Heart left ventricle (tissue), 16 donors: ENCODE results near the gene MIDN. TPM values are rescaled to one million over a fixed set of nuclear protein-coding genes. Genes with fewer than 3 reads are reported as not detected.

Source experiments
- ATAC-seq, 4 donors: fragments of 200-7000 bp; cut with Tn5 transposase; one replicate each; pipeline ENCODE4 v1.9.1; 2020 to 2022; ENCODE audit warnings: moderate library complexity in 4 of 4, mild to moderate bottlenecking in 3 of 4, moderate number of reproducible peaks in 1 of 4
- DNase-seq, 5 donors: peaks; one replicate each; pipeline ENCODE4 v3.0.0-alpha.2; 2020
- H3K27ac ChIP-seq, 12 donors: fragments of 200-600 bp; sonication (generic) in 4 of 12; one replicate each; pipeline versions ENCODE4 v1.5.0 to v1.8.0; 2016 to 2022; ENCODE audit warnings: mild to moderate bottlenecking in 2 of 12
- H3K27me3 ChIP-seq, 9 donors: fragments of 200-600 bp; sonication (generic) in 2 of 9; one replicate each; pipeline versions ENCODE4 v1.5.1 to v1.8.0; 2016 to 2022; ENCODE audit warnings: mild to moderate bottlenecking in 3 of 9
- H3K36me3 ChIP-seq, 9 donors: fragments of 200-600 bp; sonication (generic) in 2 of 9; one replicate each; pipeline versions ENCODE4 v1.5.0 to v1.8.0; 2018 to 2022; ENCODE audit warnings: mild to moderate bottlenecking in 2 of 9
- H3K4me1 ChIP-seq, 12 donors: fragments of 200-600 bp; sonication (generic) in 4 of 12; one replicate each; pipeline versions ENCODE4 v1.5.0 to v1.8.0; 2016 to 2022; ENCODE audit warnings: mild to moderate bottlenecking in 3 of 12
- H3K4me3 ChIP-seq, 12 donors: fragments of 200-600 bp; sonication (generic) in 4 of 12; one replicate each; pipeline versions ENCODE4 v1.5.0 to v1.8.0; 2017 to 2022; ENCODE audit warnings: mild to moderate bottlenecking in 9 of 12, moderate library complexity in 4 of 12
- H3K9me3 ChIP-seq, 12 donors: fragments of 200-600 bp; sonication (generic) in 4 of 12; one replicate each; pipeline versions ENCODE4 v1.5.0 to v1.8.0; 2016 to 2022; ENCODE audit warnings: mild to moderate bottlenecking in 1 of 12
- CTCF ChIP-seq, 12 donors: fragments of 200-600 bp; sonication (generic) in 4 of 12; IDR thresholded peaks; one replicate each; pipeline versions ENCODE4 v1.5.0 to v1.8.0; 2018 to 2022; ENCODE audit warnings: antibody characterized with exemption in 12 of 12, mild to moderate bottlenecking in 5 of 12
- POLR2A ChIP-seq, 2 donors: fragments of 450-650 bp; IDR thresholded peaks; one replicate each; pipeline ENCODE4 v1.6.1; 2017; ENCODE audit warnings: antibody characterized with exemption in 2 of 2, mild to moderate bottlenecking in 2 of 2, moderate library complexity in 2 of 2
- WGBS, 4 donors: extraction: QIAGEN DNeasy Blood & Tissue Kit in 2 of 4; methylation state at CpG; one replicate each; pipeline versions ENCODE4 v1.1.5 to v1.1.7; 2013 to 2018; 5-methylcytosine and 5-hydroxymethylcytosine counted together
- intact Hi-C, 10 donors: fragments of 100-400 bp; cut with DNase I; formaldehyde crosslinking; loops; one replicate each; pipeline versions ENCODE4 v1.11.1 to v1.14.2; 2022
- polyA plus RNA-seq, 2 donors: library from polyadenylated mRNA; stranded (reverse); fragments of 200-250 nt; gene quantifications; one replicate each; pipeline ENCODE4 v1.2.3, GENCODE V29; 2013
- total RNA-seq, 9 donors: library from RNA; depleted of rRNA in 2 of 9; stranded (reverse); fragments of >200 nt in 2 of 9; fragmentation: NEBNext Ultra II Directional in 3 of 9; extraction: Animal tissue kit (Norgen Biotek cat#: 25700) in 3 of 9; gene quantifications; one replicate each; pipeline versions ENCODE4 v1.1.0 to v1.2.4, GENCODE V29; 2016 to 2023
- donor health status: ischemic (EF 13 %, LVEDD 7.1; RV severe dilation, severe dysfunction).
- donor health status: healthy with polysubstance abuse.
- donor health status: DM: no; HTN: yes; CAD: no.
- donor health status: DM: no; HTN: no; CAD: no.
- donor health status: ischemic (EF 25% LVEDD 6.9; RV normal size, moderate dysfunction).
- donor health status: ischemic (EF 25% LVEDD 5.7; RV mildly dilated, moderate dysfunction).
- donor health status: healthy.
- donor health status: DM: yes; HTN: yes; CAD: no.
- donor health status: ischemic (EF 35%, LVEDD 5.7; RV mildly dilated, moderate dysfunction).
- donor health status: nonischemic (EF 11% LVEDD 7.7; RV severe dilation, severe dysfunction).
- donor health status: DM: yes; HTN: yes; CAD: no.
- donor health status: PGD.
- donor health status: ischemic (EF 29% LVEDD 5.4; RV normal size, mild dysfunction).
- donor health status: nonischemic (EF 23%, LVEDD 6.1; RV moderate dilation, normal function).

The MIDN gene
- total and polyA plus RNA-seq, 11 donors = 25.8 to 115 (median 50.7) TPM

- H3K27ac ChIP-seq = peak overlapping the region; percentile 96 to 100 (median 100)
- H3K4me1 ChIP-seq = peaks cover 10 to 75% (median 60%) of the 10 kb centered on the region in 12 donors
- intact Hi-C loops = loop anchor here in 1 of 10 donors (1.0 to 10.0 kb wide), 2 partner anchors 22 to 323 kb away; partner anchors contain the start of genes ARID3A and CIRBP
- H3K4me3 ChIP-seq = peak overlapping the region in 11 of 12 donors; percentile 43 to 97 (median 83)
- no peak for TF ChIP-seq CTCF (IDR thresholded peaks at IDR 0.05)
- no peak for TF ChIP-seq POLR2A (IDR thresholded peaks at IDR 0.05)
- H3K36me3 ChIP-seq = peaks cover 0 to 22% (median 14%) of the 10 kb centered on the region in 9 donors
- 63 to 94% (median 65%) methylated on average over 5 to 8 of the region's 8 CpGs for WGBS, 4 donors
- peak in 1 of 5 donors; percentile 85 for DNase-seq
- H3K27me3 ChIP-seq = no peaks in the 10 kb centered on the region
- ATAC-seq = no peak
- H3K9me3 ChIP-seq = no peaks in the 10 kb centered on the region
These were observed 640 bp upstream of the MIDN start for GRCh38 chr19:1247748-1248138.

- DNase-seq (peak; percentile 88 to 93 (median 89)), ATAC-seq (peak in 2 of 4 donors; percentile 7 to 8)
- WGBS, 4 donors = 0 to 3% (median 1%) methylated on average over 14 to 74 of the region's 74 CpGs
- H3K36me3 ChIP-seq = peaks cover under 1 to 26% (median 16%) of the 10 kb centered on the region in 9 donors
- H3K27ac ChIP-seq = peak overlapping the region; percentile 96 to 100 (median 100)
- no peaks in the 10 kb centered on the region for H3K9me3 ChIP-seq
- peaks cover 15 to 75% (median 57%) of the 10 kb centered on the region in 12 donors for H3K4me1 ChIP-seq
- TF ChIP-seq CTCF (IDR thresholded peaks at IDR 0.05) (peak; percentile 56 to 95 (median 85)), POLR2A (IDR thresholded peaks at IDR 0.05) (no peak)
- peak overlapping the region; percentile 43 to 97 (median 84) for H3K4me3 ChIP-seq
- H3K27me3 ChIP-seq = no peaks in the 10 kb centered on the region
- intact Hi-C loops = loop anchor here in 3 of 10 donors (1.0 to 10.0 kb wide), 3 partner anchors 17 to 324 kb away; partner anchors contain the start of genes ARID3A (in 1 of the 3) and CIRBP (in 1 of the 3)
These were observed 459 bp downstream of the MIDN start for GRCh38 chr19:1248786-1249297.

- intact Hi-C loops = loop anchor here in 3 of 10 donors (1.0 to 10.0 kb wide), 2 partner anchors 17 to 325 kb away; partner anchors contain the start of gene ARID3A (in 1 of the 3)
- DNase-seq = peak; percentile 92 to 96 (median 94)
- no peaks in the 10 kb centered on the region for H3K9me3 ChIP-seq
- H3K4me1 ChIP-seq = peaks cover 21 to 75% (median 57%) of the 10 kb centered on the region in 12 donors
- H3K27ac ChIP-seq = peak overlapping the region; percentile 96 to 100 (median 100)
- peak in 2 of 4 donors; percentile 5 to 6 for ATAC-seq
- peak overlapping the region; percentile 68 to 97 (median 85) for H3K4me3 ChIP-seq
- no peak for TF ChIP-seq CTCF (IDR thresholded peaks at IDR 0.05)
- TF ChIP-seq POLR2A (IDR thresholded peaks at IDR 0.05) = peak; percentile 85 to 95
- WGBS, 4 donors = 1% methylated on average over 45 to 102 of the region's 102 CpGs
- peaks cover 3 to 29% (median 22%) of the 10 kb centered on the region in 9 donors for H3K36me3 ChIP-seq
- H3K27me3 ChIP-seq = no peaks in the 10 kb centered on the region
These were observed 1.1 kb downstream of the MIDN start for GRCh38 chr19:1249298-1249989.

- DNase-seq (no peak), ATAC-seq (no peak)
- intact Hi-C loops = loop anchor here in 3 of 10 donors (1.0 to 10.0 kb wide), 3 partner anchors 16 to 453 kb away; partner anchors contain the start of genes ARID3A (in 1 of the 3) and PTBP1 (in 1 of the 3)
- TF ChIP-seq POLR2A (IDR thresholded peaks at IDR 0.05) = peak in 1 of 2 donors; percentile 9
- no peak for TF ChIP-seq CTCF (IDR thresholded peaks at IDR 0.05)
- H3K27ac ChIP-seq = peak overlapping the region; percentile 96 to 100 (median 100)
- peaks cover 18 to 75% (median 57%) of the 10 kb centered on the region in 12 donors for H3K4me1 ChIP-seq
- no peaks in the 10 kb centered on the region for H3K9me3 ChIP-seq
- peaks cover 3 to 35% (median 28%) of the 10 kb centered on the region in 9 donors for H3K36me3 ChIP-seq
- H3K4me3 ChIP-seq = peak overlapping the region; percentile 63 to 97 (median 84)
- WGBS, 4 donors = 0 to 1% (median 1%) methylated on average over 9 to 67 of the region's 67 CpGs
- no peaks in the 10 kb centered on the region for H3K27me3 ChIP-seq
These were observed 1.6 kb downstream of the MIDN start for GRCh38 chr19:1249990-1250436.
